Measurements from ENCODE around the gene XYLB. TPM values are rescaled to one million over a fixed set of nuclear protein-coding genes. Genes with fewer than 3 reads are reported as not detected.

Gene XYLB
- total RNA-seq, 2 donors from 2014 or later, result 18.0 to 19.2 TPM

DNA sequence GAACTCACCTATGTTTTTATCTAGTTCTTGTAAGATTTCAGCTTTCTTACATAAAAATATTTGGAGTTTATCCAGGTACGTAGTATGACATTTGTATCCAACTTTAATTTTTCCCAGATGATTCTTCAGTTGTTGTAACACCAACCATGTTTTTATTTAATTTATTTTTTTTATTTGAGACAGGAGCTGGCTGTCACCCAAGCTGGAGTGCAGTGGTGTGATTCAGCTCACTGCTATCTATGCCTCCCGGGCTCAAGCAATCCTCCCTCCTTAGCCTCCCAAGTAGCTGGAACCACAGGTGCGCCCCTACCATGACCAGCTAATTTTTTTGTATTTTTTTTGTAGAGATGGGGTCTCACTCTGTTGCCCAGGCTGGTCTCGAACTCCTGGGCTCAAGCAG, 6.6 kb downstream of the XYLB start:
- ATAC-seq (no peak), DNase-seq (no peak)
- intact Hi-C loops (cut with DNase I, micrococcal nuclease), result no loop called here

DNA sequence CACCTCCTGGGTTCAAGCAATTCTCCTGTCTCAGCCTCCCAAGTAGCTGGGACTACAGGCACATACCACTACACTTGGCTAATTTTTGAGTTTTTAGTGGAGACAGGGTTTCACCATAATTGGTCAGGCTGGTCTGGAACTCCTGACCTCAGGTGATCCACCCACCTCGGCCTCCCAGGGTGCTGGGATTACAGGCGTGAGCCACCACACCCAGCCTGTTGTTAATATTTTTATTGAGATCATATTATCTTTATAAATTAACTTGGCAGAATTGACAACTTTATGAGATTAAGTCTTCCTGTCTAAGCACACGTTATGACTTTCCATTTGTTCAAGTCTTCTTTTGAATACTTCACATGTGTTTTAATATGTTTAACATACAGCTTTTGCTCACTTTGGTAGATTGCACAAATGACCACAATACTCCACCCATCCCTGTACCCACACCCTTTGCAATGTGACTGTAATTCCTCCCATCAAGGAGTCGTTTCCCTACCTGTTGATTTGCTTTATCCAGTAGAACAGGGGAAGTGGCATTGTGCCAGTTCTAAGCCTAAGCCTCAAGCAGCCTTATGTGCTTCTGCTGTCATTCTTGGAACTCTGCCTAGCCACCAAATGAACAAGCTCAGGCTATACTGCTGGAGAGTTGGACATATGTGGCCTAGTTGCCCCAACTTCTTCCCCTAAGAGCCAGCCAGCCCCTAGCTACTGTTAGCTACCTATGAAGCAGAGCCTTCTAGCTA, 8.2 kb downstream of the XYLB start:
- intact Hi-C loops (cut with DNase I, micrococcal nuclease), result no loop called here
- DNase-seq, result peak; percentile 53 to 56
- ATAC-seq, result peak; percentile 95

DNA sequence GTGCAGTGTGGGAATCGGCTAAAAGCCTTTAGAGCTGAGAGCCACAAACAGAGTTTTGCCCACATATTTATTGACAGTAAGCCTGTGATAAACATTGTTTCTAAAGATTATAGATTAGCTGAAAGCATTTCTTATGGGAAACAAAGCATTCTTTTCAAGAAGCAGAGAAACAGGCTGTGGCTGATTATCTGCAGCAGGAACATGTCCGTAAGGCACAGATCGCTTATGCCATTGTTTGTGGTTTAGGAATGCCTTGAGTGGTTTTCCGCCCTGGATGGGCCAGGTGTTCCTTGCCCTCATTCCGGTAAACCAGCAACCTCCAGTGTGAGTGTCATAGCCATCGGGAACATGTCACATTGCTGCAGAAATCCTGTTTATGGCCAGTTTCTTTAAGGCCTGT, 12.5 kb downstream of the XYLB start:
- intact Hi-C loops (cut with DNase I, micrococcal nuclease), result no loop called here

DNA sequence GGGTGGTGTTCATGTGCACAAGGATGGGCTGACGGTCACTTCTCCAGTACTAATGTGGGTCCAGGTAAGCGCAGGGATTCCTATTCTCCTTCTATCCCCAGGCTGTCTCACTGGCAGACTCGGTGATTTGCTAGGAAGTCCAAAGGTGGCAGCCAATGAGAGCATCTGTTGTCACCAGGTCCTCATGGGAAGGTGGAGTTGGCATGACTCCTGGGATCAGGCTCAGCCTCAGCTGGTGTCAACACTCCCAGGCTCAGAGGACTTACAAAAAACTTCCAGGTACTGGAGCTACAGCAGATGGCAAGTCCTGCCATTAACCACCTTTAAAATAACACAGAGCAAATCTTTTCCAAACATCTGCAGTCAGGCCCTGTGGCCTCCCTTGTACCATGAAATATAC, 13.8 kb downstream of the XYLB start:
- DNase-seq, result no peak
- ATAC-seq, result no peak
- intact Hi-C loops (cut with DNase I, micrococcal nuclease), result no loop called here

More for the DNA sequence above, 12.5 kb downstream of the XYLB start:
- DNase-seq, result no peak
- no peak for ATAC-seq

DNA sequence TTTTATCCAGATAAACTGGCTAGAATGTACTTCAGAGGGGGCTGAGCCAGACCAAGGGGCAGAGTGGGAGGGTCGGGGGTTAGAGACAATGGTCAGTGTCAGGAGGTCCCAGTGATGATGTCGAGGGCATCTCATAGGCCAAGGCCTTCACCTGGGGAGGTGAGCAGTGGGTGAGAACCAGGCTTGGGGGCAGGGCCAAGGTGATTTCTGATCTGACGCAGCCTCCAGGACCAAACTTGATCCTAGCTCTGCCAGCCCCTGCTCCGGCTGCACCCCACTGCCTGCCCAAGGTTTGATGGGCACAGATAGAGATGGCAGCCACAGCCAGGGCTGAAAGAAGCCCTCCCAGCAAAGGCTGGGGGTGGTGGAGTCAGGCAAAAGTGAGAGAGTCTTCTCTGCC, 14.9 kb downstream of the XYLB start:
- no peak for ATAC-seq
- DNase-seq, result no peak
- intact Hi-C loops (cut with DNase I, micrococcal nuclease), result no loop called here

DNA sequence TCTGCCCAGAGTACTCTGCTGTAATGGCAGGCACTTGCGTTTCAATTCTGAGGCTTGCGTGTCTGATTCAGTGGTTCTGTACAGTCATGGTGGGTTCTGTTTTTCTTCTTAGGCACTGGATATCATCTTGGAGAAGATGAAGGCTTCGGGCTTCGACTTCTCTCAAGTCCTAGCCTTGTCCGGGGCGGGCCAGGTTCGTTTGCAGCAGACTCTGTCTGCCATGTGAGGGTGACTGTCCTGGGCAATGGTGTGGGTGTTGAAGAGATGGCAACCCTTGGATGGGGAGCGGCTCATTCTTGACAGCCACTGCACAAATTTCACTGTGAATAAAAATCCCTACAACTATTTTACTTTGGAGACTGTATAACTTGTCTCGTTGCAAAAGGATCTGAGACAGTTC, 16.2 kb downstream of the XYLB start:
- intact Hi-C loops (cut with DNase I, micrococcal nuclease), result no loop called here
- DNase-seq (no peak), ATAC-seq (no peak)

DNA sequence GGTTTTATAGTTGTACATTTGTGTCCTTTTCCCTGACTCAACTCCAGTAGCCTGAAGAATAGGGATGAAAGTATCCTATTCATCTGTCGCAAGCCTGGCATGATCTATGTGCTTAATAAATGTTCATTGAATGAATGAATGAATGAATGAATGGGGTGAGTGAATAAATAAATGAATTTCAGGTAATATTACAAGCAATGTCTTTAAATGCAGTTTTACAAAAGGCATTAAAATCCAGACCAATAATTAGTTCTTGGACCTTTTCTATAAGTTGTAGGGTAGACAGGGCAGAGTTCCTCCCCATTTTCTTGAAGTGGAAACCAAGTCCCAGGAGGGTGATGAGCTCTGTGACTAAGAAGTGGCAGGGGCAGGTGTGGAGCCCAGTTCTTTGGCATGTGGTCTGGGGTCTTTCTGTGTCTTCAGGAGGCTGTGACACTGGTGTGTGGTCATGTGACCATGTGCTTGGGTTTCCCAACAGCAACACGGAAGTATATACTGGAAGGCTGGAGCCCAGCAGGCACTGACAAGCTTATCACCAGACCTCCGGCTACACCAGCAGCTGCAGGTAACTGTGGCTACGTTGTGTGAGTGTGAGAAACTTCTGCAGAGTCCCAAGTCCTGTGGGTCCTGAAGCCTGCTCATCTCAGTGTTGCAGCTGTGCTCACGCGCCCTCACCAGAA, 18.3 kb downstream of the XYLB start:
- no peak for ATAC-seq
- intact Hi-C loops (cut with DNase I, micrococcal nuclease), result no loop called here
- no peak for DNase-seq

DNA sequence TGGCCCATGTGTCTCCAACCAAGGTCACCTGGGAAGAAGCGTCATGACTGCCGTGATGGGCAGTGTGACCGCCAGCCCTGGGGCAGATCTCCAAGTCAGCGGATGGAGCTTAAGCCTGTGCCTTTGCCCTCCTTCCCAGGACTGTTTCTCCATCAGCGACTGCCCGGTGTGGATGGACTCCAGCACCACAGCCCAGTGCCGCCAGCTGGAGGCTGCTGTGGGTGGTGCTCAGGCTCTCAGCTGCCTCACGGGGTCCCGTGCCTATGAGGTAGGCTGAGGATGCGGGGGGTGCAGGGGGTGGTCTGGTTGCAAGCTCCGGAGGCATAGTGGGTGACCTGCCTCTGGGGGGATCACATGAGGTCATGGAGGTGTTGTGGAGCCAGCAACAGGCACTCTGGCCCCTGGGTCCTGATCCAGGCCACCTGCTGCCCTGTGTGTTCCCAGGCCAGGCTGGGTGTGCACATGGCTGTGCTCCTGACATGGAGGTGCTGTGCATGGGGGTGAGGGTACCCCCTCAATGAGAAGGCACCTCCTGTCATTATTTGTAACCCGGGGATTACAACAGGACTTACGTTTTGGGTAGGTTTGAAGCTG, 19.0 kb downstream of the XYLB start:
- DNase-seq (no peak), ATAC-seq (no peak)
- intact Hi-C loops (cut with DNase I, micrococcal nuclease), result no loop called here

DNA sequence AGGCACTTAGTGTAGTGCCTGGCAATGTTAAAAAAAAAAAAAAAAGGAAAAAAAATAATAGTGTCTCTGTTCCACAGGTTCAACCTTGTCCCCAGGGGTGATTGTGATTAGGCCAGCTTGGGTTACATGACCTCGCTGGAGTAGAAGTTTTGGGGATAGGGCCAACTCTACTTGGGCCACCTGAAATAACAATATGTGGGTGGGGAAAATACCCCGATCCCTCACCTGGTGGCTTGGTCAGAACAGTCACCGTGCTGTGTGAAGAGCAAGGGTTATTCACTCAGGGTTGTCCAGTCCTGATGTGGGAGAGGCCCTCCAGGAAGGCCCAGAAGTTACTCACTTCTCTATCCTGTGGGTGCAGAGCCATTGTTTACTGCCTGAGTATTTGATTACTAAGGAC, 19.5 kb downstream of the XYLB start:
- DNase-seq (no peak), ATAC-seq (no peak)

DNA sequence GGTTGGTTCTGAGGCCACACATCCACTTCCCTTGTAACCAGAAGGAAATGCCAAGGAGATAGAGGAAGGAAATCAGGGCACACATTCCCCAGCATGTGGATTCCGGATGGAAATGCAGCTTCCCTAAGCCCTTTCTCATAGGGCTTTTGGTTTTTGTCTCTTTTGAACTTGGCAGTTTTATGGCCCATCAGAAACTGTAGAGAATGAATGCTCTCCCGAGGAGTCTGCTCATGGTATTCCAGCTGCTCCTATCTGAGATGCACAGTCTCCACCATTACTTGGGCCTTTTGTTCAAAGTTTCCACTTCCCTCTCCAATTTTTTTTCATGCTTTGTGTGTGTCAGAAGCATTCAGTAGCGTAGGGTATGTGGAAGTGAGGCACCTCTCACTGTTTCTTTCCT, 21.2 kb downstream of the XYLB start:
- ATAC-seq (no peak), DNase-seq (no peak)
- intact Hi-C loops (cut with DNase I, micrococcal nuclease), result no loop called here

More for the DNA sequence above, 19.5 kb downstream of the XYLB start:
- intact Hi-C loops (cut with DNase I, micrococcal nuclease), result no loop called here

DNA sequence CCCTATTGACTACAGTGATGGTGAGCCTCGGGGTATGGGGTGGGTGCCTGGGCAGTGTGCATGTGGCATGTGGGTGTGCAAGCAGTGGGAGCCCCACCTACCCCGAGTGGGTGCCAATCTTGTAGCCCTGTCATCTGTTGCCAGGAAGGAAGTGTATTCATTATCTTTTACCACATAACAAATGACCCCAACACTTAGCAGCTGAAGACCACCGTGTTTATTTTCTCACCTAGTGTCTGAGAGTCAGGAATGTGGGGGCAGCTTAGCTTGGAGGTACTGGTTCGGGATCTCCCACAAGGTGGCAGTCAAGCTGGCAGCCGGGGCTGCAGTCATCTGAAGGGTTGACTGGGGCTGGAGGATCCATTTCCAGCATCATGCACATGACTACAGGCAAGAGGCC, 21.7 kb downstream of the XYLB start:
- intact Hi-C loops (cut with DNase I, micrococcal nuclease), result no loop called here
- DNase-seq (peak in 1 of 2 donors; percentile 11), ATAC-seq (peak; percentile 28)

DNA sequence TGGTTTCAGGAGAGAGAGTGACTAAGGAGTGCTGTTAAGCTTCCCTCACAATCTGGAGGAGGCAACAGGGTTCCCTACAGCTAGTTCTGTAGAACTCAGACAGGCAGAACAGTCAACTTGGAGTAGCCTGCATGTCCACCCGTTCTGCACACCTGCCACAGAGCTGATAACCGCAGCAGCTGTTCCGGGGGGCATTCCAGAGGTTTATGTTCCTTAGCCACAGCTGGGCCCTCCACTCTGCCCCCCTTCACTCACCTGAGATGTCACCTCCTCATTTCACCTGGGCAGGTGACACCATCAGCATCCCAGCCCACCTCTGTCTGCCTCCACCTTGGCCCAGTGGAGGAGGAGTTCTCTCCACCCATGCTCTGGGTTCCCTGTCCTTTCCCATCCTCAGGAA, 22.6 kb downstream of the XYLB start:
- intact Hi-C loops (cut with DNase I, micrococcal nuclease), result no loop called here
- no peak for ATAC-seq
- no peak for DNase-seq

DNA sequence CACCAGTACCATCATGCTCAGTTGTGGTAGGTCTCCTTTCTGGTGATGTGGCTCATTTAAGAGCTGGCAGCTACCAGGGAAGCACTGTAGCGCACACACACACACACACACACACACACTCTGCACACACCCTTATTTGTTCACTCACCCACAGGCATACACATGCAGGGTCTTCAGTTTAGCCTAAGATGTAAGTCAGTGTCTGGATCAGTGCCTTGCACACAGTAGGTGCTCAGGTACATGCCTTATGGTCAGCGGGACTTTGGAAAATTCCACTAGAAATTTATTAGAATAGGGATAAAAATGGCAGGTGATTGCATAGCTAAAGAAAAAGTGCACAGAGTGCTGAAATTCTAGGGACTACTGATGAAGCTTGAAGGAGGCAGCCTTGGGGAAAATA, 23.6 kb downstream of the XYLB start:
- intact Hi-C loops (cut with DNase I, micrococcal nuclease), result no loop called here
- ATAC-seq (no peak), DNase-seq (no peak)

DNA sequence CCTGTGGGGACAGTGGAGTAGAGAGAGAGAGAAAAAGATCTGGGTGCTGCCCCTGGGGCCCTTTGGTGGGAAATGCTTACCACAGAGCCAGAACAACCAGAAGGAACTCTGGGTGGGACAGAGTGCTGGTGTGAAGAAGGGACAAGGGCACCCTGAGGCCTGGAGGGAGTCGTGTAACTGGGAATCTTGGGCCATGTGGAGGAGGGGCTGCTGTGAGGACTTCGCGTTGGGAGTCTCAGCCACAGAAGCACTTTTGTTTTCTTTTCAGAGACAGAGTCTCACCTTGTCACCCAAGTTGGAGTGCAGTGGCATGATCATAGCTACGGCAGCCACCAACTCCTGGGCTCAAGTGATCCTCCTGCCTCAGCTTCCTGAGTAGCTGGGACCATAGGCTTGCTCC, 24.3 kb downstream of the XYLB start:
- no peak for ATAC-seq
- intact Hi-C loops (cut with DNase I, micrococcal nuclease), result no loop called here
- DNase-seq, result no peak

DNA sequence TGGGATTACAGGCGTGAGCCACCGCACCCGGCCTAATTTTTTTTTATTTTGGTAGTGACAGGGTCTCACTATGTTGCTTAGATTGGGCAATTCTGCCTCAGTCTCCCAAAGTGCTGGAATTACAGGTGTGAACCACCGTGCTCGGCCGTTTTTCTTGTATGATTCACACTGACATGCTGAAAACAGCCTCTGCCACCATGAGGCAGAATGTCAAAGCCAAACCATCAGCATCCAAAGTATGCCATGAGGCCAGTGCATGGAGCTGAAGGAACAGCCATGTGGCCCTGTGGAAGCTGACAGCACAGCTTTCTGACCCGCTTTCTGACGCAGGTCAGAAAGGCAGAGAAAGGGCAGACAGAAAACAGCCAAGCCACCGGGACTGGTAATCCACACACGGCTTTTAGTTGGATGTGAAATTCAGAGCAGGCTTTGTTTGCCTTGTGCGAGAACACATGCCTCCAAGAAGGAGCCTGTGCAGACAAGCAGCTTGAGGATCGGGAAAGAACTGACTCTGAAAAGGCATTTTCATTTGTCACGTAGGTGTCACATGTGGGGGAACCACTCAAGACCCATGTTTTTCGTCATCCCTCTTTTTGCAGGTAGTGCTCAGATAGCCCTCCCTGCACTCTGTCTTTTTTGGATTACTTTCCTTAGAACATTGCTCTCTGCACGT, 25.1 kb downstream of the XYLB start:
- ATAC-seq (no peak), DNase-seq (no peak)
- intact Hi-C loops (cut with DNase I, micrococcal nuclease), result no loop called here

DNA sequence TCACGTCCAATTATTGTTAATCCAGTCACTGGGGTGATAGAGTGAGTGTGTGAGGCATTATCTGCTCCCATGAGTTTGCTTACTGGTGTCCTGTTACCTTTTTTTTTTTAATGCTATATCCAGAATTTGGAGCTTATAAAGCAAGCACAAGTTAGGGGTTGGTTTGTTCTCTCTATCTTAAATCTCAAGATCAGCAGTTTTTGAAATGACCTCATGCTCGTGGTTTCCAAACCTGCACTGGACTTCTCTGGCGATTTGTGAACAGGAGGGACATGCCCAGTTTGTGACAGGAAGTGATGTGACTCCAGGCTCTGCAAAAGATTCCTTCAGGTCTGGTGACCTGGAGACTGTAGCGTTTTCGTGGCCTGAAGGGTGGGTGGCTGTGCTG, 25.6 kb downstream of the XYLB start:
- ATAC-seq (no peak), DNase-seq (no peak)
- intact Hi-C loops (cut with DNase I, micrococcal nuclease), result no loop called here

DNA sequence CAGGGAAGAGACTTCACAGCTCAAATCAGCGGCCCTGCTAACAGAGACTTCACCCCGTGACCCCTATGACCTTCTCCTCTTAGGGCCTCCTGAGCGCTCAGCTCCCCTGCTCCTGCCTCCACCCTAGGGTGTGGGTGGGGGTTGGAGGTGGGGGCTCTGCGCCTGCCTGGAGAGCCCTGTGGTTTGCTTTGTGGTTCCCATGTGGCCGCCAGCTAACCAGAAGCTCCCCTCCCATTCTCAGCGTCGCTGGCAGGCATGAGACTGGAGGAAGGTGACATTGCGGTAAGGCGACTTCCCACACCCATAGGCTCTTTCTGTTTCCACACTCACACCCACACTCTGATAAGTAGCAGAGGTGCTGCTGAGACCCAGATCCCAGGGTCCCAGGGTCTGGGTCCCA, 27.6 kb downstream of the XYLB start:
- DNase-seq (no peak), ATAC-seq (no peak)
- intact Hi-C loops (cut with DNase I, micrococcal nuclease), result no loop called here

DNA sequence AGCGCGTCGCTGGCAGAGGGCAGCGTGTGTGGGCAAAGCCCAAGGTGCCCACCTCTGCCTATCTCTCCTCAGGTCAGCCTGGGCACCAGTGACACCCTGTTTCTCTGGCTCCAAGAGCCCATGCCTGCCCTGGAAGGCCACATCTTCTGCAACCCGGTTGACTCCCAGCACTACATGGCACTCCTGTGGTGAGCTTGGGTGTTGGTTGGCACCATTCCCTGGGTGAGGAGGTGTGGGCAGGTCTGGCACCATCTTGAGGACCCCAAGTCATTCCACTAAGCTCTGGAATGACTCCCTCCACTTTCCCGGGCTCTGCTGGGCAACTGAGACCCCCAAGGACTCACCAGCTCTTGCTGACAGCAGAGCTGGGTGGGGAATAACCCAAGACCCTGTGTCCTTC, 28.5 kb downstream of the XYLB start:
- ATAC-seq (no peak), DNase-seq (no peak)
- intact Hi-C loops (cut with DNase I, micrococcal nuclease), result no loop called here

DNA sequence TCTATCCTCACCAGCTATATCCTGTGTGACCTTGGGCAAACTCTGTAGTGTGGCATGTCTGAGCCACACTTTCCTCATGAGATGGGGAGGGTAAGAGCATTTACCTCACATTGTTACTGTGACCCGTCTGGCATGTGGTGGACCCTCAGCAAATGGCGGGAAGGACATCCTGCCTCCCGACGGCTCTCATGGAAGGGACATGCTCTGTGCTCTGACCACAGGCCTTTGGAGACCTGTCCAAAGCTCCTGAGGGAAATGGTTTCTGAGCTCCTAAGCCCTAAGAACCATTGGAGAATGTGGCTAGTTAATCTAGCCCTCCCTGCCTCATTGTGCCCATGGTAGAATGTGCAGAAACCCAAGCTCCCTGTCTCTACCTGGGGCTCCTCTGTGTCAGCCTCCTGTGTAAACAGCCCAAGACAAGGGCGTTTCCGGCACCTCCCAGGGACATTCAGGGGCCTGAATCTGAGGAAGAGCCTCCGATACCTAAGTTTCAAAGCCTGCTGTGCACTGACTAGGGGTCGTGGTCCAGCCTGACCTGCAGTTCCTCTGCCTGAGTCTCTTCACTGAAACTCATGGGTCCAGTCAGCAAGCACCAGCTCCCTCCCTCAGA, 29.0 kb downstream of the XYLB start:
- DNase-seq, result no peak
- no peak for ATAC-seq
- intact Hi-C loops (cut with DNase I, micrococcal nuclease), result no loop called here
